ENCODE measurements around the gene CCDC150.
"Not testable (repeated sequence)": the region's sequence is repeated elsewhere in the genome, so short reads cannot be mapped to it uniquely, and the experiment has no call there.

The CCDC150 gene

GRCh38 chr2:196711625-196712024, 72.1 kb downstream of the CCDC150 start:
- DNase-seq (ENCODE audit: low read depth in 2 of 2): no peak

- no peak for DNase-seq (ENCODE audit: low read depth in 2 of 2)
Measured at GRCh38 chr2:196712867-196713266, 73.4 kb downstream of the CCDC150 start.

GRCh38 chr2:196718419-196719109, 79.0 kb downstream of the CCDC150 start:
- no peak for DNase-seq (ENCODE audit: low read depth in 2 of 2)

- peak; percentile 46 to 50 for DNase-seq (ENCODE audit: low read depth in 2 of 2)
Measured at GRCh38 chr2:196719110-196719872, 79.8 kb downstream of the CCDC150 start.

- no peak for DNase-seq (ENCODE audit: low read depth in 2 of 2)
Measured at GRCh38 chr2:196723571-196723970, 84.1 kb downstream of the CCDC150 start.

- DNase-seq (ENCODE audit: low read depth in 2 of 2): no peak
Measured at GRCh38 chr2:196725218-196725617, 85.7 kb downstream of the CCDC150 start.

- DNase-seq (ENCODE audit: low read depth in 2 of 2): no peak
Measured at GRCh38 chr2:196725882-196726281, 86.4 kb downstream of the CCDC150 start.

GRCh38 chr2:196729418-196729817, 89.9 kb downstream of the CCDC150 start:
- no peak for DNase-seq (ENCODE audit: low read depth in 2 of 2)

- DNase-seq (ENCODE audit: low read depth in 2 of 2): not testable (repeated sequence)
Measured at GRCh38 chr2:196736646-196737045, 97.1 kb downstream of the CCDC150 start.

GRCh38 chr2:196737046-196737445, 97.5 kb downstream of the CCDC150 start:
- no peak for DNase-seq (ENCODE audit: low read depth in 2 of 2)

- DNase-seq (ENCODE audit: low read depth in 2 of 2): no peak
Measured at GRCh38 chr2:196739031-196739430, 99.5 kb downstream of the CCDC150 start.

- no peak for DNase-seq (ENCODE audit: low read depth in 2 of 2)
Measured at GRCh38 chr2:196742216-196742615, 102.7 kb downstream of the CCDC150 start.

- DNase-seq (ENCODE audit: low read depth in 2 of 2): no peak
Measured at GRCh38 chr2:196742685-196743084, 103.2 kb downstream of the CCDC150 start.

GRCh38 chr2:196743165-196743564, 103.7 kb downstream of the CCDC150 start:
- no peak for DNase-seq (ENCODE audit: low read depth in 2 of 2)

GRCh38 chr2:196745711-196746110, 106.2 kb downstream of the CCDC150 start:
- no peak for DNase-seq (ENCODE audit: low read depth in 2 of 2)

GRCh38 chr2:196747400-196747799, 107.9 kb downstream of the CCDC150 start:
- DNase-seq (ENCODE audit: low read depth in 2 of 2): no peak

- DNase-seq (ENCODE audit: low read depth in 2 of 2): no peak
Measured at GRCh38 chr2:196748123-196748522, 108.6 kb downstream of the CCDC150 start.

GRCh38 chr2:196750291-196750923, 110.9 kb downstream of the CCDC150 start:
- no peak for DNase-seq (ENCODE audit: low read depth in 2 of 2)

GRCh38 chr2:196750977-196751631, 111.6 kb downstream of the CCDC150 start:
- DNase-seq (ENCODE audit: low read depth in 2 of 2): peak; percentile 23 to 31

GRCh38 chr2:196758474-196759377, 119.2 kb downstream of the CCDC150 start:
- peak; percentile 13 to 14 for DNase-seq (ENCODE audit: low read depth in 2 of 2)

- no peak for DNase-seq (ENCODE audit: low read depth in 2 of 2)
Measured at GRCh38 chr2:196759378-196759706, 119.8 kb downstream of the CCDC150 start.

All from fibroblast of skin of left quadriceps (primary cell).